HG02884 (cell line): ENCODE measurements around the gene TES.

Experiments used
- ATAC-seq: cut with Tn5 transposase; IDR thresholded peaks from one replicate; pipeline ENCODE4 v1.9.1; 2021; ENCODE audit warnings: mild to moderate bottlenecking, moderate library complexity; ENCODE audit not compliant: unreplicated experiment

TES gene

DNA sequence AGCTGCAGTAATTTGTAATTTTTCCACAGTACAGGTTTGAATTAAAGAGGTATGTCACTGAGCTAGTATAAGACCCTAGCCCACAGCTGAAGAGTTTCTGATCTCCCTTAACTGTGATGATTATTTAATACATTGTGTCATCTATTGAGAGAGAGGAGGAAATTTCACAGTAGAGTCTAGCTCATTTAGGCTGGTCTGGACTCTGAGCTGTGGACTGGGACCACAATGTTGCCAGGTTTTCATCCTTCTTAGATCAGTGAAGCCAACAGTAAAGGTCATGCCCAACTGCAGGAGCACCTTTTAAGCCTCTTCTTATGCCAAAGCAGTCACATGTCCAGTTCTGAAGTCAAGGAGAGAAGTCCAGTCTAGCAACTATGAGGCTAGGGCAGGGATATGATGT, 8.9 kb downstream of the TES start:
- ATAC-seq = no peak

DNA sequence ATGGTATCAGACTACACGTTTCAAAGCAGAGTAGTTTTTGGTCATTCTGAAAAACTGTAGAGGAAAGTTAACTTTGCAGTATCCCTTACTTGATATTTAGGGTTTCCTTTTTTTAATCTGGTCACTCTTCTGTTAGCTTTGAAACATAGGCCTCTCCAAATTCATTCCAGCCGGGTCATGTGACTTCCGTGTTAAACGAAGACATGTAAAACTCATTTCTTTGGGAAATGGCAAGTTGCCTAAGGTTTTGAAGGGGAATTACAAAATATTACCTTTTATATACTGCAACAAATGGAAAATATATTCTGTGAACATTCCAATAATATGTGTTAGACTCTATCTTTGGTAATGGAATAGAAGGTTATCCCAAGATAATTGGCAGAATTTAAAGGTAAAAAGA, 9.5 kb downstream of the TES start:
- ATAC-seq = no peak

DNA sequence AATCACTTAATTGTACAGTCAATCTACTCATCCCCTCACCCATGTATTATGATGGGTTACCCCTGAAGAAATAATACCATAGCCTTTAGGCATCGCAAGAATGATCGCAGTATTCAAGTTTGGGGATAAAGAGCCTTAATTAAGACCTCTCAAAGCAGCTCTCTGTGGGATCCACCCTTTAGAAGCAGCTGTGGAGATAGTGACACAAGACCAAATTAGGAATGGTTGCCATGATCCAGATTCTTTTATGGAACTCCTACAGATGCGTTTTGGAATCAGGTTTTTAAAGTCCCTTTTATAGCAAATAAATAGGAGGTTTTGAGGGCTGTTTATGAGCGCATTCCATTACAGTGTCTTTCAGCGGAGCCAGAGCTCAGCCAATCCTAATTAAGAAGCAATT, 12.2 kb downstream of the TES start:
- no peak for ATAC-seq

DNA sequence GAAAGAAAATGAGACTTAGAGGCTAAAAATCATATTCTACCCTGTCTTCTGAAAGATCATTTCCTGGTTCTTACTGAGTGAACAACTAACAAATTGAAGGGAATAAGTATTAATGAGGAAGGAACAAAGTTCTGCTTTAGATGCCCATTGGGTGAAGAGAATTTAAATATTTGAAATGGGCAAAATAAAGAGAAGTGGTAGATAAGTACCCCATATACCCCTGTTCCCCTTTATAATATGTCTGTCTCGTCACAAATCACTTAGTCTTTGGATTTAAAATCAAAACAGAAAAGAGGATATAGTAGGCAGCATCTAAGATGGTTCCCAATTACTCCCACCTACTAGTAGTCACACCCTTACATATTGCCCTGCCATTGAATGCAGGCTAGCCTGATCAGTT, 13.2 kb downstream of the TES start:
- no peak for ATAC-seq

DNA sequence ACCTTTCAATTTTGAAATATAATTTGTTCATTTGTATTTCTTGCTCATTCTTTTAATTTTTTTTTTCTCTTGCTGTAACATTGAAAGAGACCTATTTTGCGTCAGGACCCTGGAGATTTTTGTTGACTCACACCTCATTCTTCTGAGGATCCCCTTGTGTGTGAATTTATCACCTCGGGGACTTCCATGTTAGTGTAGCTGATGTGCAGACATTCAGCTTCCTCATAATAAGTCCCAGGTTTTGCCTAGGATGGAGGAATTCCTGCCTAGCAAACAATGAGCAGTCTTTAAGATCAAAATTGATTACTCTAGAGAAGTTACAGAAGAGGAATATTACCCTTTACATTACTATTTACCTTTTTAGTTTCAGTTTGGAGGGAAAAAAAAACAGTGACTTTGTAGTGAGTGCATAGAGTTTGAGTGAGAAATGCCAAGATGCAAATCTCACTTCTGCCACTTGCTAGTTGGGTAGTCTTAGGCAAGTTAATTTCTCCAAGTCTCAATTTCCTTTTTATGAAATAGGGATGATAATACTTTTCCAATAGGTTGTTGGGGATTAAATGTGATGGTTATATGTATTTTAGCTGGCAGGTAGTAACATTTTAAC, 14.3 kb downstream of the TES start:
- ATAC-seq = peak; percentile 42

DNA sequence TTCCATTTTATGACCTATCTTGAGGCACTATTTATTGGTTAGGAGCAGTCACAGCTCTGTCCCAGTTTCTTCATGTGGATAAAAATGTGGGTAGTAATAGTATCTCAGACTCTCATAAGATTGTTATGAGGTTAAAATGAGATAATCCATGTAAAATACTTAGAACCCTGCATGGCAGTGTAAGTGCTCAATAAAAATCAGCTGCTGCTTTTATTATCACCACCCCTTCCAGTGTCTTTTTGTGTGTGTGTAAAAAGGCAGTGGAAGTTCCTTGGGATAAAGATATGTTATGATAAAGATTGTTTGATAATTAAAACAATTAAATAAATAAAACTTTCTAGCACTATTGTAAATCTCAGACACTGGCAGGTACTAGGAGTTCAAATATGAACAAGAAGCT, 15.5 kb downstream of the TES start:
- no peak for ATAC-seq

DNA sequence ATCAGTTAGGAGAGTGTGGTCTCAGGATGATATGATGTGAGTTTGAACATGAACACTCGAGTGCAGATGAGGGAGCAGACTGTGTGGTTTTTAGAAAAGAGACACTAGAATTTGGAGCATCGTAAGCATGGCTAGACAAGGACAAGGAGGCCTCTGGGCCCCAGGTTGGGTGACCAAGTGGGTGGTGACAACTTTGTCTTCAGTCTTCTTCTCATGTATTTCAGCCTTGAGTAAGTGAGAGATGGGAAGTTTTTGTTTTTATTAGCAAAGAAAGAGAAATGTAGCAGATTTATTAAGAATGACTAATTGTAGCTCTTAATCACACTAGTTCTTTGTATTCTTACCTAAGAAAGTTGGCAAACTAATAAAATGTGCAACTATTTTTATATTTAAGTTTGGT, 16.3 kb downstream of the TES start:
- ATAC-seq = no peak

DNA sequence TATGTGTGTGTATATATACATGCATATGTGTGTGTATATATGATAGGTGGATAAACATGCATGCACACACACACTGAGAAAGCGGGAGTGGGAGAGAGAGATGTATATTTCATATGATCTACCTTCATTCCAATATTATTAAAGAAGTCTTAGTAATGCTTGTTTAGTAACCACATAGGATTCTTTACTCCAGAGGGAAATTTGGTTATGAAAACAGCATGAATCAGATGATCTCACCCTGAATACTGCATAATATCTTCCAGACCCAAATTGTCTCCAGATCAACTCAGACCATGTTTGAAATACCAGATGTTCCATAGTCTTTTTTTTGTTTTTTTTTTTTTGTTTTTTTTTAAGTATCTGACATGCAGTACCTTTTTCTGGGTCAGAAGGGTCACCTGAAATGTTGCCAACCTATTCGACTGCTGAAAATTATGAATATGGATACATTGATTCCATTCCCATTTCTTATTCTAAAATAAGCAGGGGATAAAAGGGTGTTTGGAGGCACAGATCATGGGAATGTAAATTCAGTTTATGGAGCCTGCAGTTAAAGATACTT, 17.4 kb downstream of the TES start:
- ATAC-seq = no peak

DNA sequence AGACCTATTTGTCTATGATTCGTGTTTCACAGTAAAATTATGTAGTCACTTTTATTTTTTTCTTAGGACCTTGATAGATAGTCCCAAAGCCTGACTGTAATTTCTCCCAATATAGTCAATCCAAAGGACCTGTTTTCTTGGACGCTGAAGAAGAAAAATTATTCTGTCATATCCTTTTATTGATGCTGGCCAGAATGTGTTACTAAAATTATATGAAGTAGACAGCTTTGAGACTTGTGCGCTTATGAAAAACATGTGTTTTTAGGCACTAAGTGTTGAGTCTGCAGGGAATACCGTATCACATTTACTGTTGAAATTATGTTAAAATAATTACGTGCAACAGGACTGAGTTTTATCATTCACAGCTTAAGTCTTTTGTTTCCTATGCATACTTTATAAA, 17.9 kb downstream of the TES start:
- no peak for ATAC-seq

DNA sequence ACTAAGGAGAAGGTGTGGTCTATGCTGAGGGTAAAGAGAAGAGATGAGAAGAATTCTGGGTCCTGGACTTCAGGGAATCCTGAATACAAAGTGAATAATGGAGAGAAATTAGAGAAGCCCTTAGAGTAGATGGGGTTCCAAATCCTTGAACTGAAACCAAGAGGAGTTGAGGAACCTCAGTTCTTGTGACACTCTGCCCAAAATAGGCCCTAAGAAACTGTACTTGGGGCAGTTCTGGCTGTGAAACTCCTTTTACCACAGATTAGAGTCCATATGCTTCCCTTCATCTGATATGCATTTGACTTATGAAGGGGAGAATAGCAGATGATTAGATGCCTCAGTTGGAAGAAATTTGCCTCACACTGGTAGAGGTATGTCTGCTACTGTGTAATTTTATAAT, 19.0 kb downstream of the TES start:
- peak; percentile 54 for ATAC-seq

DNA sequence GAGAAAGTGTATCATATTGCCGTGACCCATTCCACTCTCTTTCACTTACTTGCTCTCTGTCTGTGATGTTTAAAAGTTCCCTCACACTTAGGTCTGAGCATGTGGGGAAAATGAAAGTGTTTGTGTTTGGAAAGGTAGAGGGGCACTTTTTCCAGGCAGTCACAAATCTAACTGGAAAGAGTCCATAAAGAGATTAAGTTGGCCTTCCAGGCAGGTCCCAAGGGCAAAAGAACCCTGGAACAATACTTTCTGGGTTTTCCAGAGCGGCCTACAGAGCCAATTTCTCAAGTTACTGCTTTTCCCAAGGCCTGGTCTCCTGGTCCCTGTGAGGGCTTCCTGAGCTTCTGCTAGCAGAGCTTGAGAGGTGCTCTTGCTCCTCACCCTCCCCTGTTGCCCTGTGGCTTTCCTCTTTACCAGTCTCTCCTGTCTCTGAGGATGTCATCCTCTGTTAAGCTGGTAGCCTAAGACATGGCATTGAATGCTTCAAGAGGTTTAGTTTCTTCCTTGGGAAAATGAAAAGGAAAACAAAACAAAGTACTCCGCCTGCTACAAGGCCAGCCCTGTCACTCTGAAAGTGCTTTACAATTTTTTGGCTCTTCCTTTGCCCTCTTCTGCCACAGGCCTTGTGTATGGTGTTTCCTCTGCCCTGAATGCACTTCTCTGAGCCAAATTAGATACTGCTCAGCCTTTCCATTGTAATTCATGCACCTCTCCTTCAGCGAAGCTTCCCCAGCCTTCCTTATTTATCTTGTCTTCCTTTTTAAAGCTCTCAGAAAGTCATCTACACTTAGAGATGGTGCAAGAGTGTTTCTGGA, 20.1 kb downstream of the TES start:
- ATAC-seq = no peak

DNA sequence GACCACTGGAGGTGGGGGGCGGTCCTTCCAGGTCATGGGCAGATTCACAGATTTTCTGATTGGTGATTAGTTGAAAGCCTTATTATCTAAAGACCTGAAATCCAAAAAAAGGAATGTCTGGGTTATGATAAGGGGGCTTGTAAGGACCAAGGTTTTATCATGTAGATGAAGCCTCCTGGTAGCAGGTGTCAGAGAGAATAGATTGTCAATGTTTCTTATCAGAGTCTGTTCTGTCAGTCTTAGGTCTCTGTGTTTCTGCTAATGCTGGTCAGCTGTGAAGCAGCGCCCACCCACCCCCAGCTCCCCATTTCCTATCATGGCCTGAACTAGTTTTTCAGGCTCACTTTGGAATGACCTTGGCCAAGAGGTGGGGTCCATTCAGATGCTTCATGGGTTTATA, 21.2 kb downstream of the TES start:
- ATAC-seq = no peak

DNA sequence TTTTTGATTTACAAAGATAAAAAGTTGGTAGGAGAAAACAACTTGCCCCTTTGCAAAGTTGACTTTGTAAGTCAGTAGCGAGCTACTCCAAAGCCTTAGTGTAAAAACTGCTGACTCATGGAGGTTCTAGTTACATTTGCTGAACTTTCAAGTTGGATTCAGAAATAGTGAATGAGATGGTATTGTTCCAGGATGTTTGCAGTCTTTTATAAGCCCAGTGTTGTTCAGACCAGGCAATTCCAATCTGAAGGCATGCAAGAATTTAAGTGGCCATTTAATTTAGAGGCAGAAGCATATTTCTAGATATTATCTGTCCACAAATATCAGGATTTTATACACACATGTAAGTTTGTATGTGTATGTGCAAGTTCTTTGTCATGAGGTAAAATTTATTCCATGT, 21.6 kb downstream of the TES start:
- no peak for ATAC-seq

DNA sequence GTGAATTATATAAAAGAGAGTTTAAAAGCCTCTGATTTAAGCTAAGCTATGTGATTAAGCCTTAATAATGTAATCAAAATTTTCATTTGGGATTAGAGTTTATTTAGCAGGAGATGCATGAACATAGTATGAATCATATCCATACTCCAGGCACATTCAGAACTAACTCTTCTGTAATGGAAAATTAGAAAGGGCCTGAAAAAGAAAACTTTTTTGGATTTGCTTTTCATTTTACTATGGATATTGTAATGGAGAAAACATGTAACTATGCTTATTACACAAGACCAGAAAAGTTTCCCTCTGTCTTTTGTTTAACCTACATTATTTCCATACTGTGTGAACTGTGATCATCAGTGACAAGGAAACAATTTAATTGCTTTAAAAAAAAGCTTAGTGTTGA, 22.0 kb downstream of the TES start:
- ATAC-seq = no peak

DNA sequence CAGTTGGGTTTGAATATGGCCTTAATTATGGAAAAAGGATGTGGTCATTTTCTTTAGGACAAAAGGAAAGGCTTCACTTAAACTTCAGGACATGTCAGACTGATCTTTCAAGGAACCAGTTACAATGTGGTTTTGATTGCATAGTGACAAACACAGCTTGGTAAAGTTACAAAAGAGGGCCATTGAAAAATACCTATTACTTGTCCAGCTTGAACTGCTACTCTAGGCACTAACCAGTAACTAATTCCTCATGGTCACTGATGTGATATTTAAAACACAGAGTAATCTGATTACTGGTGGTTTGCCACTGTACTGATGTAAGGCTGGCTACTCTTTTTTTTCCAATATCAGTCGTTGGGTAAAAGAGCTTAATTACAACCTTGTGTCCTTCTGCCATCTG, 22.6 kb downstream of the TES start:
- no peak for ATAC-seq

DNA sequence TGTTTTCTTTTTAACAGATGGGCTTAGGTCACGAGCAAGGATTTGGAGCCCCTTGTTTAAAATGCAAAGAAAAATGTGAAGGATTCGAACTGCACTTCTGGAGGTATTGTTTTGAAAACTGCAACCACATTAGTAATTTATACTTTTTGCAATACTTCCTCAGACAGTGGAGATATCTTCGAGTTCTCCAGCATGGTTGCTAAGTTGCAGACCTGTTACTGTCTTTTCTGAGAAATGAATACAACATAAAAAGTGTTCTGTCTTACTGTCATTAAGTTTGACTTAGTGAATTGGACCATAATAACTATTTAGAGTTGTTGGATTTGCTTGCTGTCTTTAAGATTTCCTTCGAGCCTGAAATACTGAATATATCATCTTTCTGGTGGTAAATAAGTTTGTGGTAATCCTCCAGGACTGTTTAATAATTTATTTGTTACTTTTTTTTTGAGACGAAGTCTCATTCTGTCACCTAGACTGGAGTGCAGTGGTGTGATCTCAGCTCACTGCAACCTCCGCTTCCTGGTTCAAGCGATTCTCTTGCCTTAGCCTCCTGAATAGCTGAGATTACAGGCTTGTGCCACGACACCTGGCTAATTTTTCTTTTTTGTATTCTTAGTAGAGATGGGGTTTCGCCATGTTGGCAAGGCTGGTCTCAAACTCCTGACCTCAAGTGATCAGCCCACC, 24.3 kb downstream of the TES start:
- ATAC-seq = no peak

DNA sequence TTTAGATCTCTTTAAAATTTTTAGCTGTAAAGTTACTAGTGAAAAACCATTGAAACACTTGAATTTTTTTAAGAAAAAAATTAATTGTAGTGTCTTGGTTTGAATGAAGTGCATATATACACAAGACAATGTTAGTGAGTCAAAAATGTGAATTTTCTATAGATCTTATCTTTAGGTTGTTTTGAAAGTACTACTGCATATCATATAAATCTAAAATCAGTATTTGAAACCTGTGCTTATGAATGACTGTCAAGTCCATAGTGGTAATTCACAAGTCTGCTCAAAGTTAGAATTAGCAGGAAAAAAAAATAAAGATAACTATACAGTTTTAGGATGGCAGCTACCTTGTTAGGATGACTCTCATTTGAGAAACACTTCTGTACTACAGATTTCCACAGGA, 25.0 kb downstream of the TES start:
- no peak for ATAC-seq

DNA sequence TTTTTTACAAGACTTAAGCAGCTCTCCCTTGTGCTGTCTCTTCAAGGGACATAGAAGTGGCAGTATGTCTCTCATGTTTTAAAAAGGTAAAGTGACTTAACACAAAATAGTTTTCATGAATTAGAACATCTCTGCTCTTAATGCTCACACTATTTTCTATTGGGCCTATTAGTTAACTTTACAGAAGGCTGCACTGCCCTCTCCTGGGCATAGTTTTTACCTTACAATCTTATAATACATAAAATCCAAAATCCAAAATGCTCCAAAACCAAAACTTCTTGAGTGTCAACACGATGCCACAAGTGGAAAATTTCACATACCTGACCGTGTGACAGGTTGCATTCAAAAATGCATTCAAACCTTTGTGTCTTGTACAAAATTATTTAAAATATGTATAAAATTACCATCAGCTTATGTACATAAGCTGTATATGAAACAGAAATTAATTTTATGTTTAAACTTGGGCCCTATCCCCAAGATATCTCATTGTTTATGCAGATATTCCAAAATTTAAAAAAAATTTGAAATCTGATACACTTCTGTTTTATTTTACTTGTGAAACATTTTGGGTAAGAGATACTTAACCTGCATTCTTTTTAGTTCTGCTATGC, 25.8 kb downstream of the TES start:
- ATAC-seq = peak; percentile 52

DNA sequence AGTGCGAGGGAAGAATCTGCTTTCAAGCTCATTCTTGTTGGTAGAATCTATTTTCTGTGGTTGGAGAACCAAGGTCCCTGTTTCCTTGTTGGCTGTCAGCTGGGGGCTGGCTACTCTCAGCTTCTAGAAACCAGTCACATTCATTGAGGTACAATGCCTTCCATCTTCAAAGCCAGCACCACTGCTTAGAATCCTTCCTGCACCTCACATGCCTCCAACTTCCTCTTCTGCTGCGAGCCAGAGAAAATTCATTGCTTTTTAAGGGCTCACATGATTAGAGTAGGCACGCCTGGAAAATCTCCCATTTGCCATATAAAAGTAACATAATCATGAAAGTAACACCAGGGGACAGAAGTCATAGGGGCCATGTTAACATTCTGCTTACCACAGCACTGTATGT, 28.7 kb downstream of the TES start:
- no peak for ATAC-seq

DNA sequence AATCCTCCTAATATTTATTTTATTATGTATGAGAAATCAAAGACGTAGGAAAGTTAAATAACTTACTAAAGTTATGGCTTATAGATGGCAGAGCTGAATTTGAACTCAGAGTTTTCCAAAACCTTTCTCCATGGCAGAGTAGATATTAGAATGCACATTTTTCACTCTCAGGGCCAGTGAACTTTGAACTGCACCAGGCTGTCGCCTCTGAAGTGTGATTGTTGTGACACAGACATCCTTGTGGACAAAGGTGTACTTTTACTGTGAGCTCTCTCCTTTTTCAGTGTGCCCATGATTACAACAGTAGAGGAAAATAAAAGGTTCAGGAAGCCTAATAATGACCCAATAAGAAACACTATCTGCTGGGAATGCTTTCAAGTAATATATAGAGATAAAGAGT, 29.1 kb downstream of the TES start:
- ATAC-seq = no peak

DNA sequence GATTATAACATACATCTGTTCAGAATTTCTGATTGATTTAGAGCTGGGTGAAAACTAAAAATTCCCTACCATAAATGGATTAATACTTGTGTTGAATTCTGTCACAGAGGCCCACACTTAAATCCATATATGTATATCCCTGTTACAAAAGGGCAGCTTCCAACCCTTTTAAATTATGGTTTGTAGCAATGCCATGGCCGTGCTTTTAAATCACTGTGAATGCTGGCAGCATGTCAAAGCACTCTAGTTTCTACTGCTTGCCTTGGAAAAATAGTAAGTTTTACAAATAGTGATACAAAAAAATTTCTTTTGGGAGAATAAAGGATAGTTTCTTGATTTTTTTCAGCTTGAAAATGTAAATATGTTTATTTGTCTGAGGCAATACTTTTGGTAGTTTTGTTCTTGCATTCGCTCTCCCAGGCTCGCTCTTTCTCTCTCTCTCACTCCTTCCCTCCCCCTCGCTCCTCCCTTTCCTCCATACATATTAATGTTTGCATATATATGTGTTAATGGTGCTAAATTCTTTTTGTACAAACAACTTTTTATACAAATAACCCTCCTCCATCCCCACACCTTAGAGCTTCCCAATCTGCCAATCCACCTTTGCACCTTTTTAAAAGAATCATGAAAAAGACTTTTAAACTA, 29.8 kb downstream of the TES start:
- ATAC-seq = no peak
